Measurements from ENCODE around the gene ATRIP.

ATRIP gene

DNA sequence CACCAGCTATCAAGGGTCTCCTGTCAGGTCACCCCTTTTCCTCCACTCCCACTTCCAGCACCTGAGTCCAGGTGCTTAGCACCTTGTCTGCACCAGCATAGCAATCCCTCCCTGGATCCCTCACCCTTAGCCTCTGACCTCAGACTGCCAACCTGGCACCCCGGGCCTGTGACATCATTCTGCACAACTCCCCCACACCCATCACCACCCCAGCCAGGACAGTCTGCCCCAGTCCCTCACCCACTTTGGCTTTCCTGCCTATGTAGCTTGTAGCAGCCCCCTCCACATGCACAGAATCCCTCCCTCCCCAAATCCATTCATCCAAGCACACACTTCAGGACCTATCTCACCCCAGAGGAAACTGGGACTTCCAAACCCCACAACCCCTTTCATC lies 15.8 kb upstream of the ATRIP start:
- H3K4me3 ChIP-seq (ENCODE audit: low read depth, low read length) = no peak overlapping the region
- TF ChIP-seq, protein P1, sequence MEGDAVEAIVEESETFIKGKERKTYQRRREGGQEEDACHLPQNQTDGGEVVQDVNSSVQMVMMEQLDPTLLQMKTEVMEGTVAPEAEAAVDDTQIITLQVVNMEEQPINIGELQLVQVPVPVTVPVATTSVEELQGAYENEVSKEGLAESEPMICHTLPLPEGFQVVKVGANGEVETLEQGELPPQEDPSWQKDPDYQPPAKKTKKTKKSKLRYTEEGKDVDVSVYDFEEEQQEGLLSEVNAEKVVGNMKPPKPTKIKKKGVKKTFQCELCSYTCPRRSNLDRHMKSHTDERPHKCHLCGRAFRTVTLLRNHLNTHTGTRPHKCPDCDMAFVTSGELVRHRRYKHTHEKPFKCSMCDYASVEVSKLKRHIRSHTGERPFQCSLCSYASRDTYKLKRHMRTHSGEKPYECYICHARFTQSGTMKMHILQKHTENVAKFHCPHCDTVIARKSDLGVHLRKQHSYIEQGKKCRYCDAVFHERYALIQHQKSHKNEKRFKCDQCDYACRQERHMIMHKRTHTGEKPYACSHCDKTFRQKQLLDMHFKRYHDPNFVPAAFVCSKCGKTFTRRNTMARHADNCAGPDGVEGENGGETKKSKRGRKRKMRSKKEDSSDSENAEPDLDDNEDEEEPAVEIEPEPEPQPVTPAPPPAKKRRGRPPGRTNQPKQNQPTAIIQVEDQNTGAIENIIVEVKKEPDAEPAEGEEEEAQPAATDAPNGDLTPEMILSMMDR (IDR thresholded peaks at IDR 0.05; ENCODE audit: low read depth, low read length) = no peak

DNA sequence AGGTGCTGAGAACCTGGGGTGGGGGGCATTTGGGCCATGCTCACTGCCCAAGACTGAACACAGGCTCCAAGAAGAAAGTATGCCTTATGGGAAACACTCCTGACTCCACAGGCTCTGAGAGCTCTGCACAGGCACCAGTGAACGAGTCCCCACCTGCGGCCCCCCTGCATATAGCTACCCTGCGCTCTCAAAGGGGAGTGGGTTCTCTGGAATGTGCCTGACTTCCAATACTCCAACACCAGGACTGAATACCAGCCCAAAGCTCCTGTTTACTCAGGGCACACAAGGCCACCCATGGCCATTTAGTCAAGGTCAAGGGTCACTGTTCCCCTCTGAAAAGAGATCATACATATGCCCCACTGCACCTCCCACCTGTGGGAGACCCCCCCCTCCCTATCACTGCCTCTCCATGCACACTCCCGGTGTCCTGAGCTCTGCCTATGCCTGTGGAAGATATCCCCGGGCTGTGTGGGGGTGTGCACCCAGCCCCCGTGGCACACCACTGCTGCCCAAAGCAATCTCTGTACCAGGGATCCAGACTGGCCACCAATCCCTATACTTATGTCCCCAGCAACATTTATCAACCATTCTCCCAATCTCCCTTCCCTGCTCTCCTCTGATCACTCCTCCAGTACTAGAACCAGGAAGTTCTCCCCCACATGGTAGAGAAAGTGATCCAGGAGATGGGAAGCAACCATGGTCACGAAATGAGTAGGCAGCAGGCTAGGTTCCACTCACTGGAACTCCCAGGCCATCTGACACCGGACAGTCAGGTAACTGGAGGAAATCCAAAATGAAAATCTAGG lies 15.1 kb upstream of the ATRIP start:
- H3K4me3 ChIP-seq (ENCODE audit: low read depth, low read length) = no peak overlapping the region

DNA sequence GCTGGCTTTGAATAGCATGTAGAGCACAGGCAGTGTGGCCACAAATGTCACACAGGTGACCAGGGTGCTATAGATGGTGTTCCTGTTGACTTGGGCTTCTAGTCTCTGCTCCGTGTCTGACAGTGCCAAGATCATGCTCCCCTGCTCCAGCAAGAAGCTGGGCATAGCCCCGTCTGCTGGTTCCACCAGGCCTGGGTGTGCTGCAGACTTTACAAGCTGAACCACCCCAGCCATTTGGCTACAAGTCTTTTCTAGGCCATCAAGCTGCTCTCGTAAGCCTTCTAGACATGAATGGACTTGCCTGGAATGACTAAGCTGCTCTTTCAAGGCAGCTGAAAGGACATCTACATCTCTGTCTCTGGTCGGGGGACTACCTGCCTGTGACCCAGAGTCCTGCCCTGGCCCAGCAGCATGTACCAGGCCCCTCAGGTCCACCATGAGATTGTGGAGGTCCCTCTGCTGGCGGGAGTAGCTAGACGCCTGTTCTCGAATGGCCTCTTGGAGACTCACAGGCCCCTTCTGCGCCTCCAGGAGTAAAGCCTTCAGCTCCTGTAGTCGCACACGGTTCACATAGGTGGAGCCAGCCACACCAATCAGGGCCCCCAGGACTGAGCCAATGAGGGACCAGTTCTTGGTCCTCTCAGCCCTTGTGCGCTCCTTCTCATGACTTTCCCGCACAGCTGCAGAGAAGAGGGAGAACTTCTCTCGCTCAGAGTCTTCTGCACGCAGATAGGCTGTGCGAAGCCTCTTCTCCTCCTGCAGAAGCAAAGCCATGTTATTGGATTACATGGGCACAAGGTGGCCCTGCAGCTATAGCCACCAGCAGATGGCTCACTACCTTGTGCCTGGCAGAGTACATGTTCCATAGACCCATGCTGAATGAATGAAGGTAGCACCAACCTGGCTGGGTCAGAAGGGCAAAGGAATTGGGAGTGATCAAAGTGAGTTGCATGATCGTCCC lies 13.8 kb upstream of the ATRIP start:
- TF ChIP-seq, protein P1 (IDR thresholded peaks at IDR 0.05; ENCODE audit: low read depth, low read length) = no peak
- H3K4me3 ChIP-seq (ENCODE audit: low read depth, low read length) = no peak overlapping the region

More for the DNA sequence above, 15.1 kb upstream of the ATRIP start:
- TF ChIP-seq, protein P1 (IDR thresholded peaks at IDR 0.05; ENCODE audit: low read depth, low read length) = no peak

DNA sequence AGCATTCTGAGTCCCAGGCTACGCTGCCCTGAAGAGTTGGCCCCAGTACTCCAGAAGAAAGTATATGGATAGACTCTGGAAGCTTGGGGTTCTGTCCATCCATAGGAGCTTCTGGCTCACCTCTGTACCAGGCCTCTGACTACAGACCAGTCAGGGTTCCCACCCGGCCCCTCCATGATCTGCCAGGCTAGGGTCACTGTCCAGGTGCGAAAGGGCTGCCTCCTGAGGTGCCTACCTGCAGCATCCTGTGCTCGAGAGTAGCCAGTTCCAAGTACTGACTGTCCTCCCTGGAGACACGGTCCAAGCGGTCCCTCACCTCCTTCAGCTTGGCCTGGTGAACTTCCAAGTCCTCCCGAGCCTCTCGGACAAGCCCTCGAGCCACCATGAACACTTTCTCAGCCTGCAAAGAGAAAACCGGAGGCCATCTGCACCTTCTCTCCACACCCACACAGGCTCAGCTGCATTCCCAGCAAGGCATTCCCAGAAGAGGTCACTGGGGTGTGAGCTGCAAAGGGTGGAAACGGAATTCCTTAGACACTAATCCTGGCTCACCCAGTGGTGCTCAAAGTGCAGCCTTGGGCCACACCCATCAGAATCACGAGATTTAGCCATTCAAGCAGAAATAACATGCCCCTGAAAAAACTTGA lies 12.9 kb upstream of the ATRIP start:
- no peak overlapping the region for H3K4me3 ChIP-seq (ENCODE audit: low read depth, low read length)
- TF ChIP-seq, protein P1 (IDR thresholded peaks at IDR 0.05; ENCODE audit: low read depth, low read length) = no peak

DNA sequence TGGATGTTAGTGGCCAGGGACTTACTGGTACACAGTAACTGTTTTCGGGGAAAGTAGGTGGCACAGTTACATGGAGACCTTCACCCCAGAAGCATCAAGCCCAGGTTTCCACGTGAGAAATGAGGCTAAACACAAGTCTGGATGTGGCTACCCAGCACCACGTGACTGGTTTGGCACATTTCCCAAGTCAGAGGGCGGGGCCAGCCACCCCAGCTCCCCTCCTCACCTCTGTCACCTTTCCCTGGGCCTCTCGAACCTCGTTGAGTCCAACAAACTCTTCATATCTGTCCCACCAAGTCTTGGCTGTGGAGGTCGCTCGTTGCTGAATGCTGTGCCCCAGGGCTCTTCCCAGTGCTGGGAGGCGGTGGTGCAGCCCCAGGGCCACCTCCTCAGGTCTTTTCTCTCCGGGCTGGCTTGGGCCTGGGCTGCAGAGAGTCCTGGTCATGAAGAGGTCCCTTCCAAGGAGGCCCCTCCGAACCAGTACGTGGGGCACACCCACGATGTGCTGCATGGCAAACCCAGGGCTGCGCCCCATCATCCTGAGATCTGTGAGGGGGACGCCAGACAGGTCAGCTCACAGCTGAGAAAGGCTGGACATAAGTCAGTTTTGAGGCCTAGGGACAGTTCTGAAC lies 11.8 kb upstream of the ATRIP start:
- TF ChIP-seq, protein P1 (IDR thresholded peaks at IDR 0.05; ENCODE audit: low read depth, low read length) = no peak
- no peak overlapping the region for H3K4me3 ChIP-seq (ENCODE audit: low read depth, low read length)

DNA sequence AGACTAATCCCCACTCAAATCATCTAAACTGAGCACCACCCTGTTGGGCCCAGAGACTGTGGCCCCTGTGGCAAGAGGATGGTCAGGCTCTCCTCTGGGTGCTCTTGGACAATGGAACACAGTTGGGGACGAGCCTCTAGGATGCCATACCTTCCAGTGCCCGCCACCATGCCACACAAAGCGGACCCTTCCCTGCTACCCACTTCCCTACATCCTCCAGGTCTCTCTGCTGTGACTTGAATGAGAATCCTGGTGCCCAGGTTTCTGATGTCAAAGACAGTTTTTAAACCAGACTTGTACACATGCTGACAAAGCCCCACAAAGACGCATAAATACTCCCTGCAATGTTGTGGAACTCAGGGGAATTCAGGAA lies 11.3 kb upstream of the ATRIP start:
- TF ChIP-seq, protein P1 (IDR thresholded peaks at IDR 0.05; ENCODE audit: low read depth, low read length) = no peak
- H3K4me3 ChIP-seq (ENCODE audit: low read depth, low read length) = no peak overlapping the region

Data from WI38 (cell line).